ENCODE results near the gene PIBF1.
"Not testable (repeated sequence)": the region's sequence is repeated elsewhere in the genome, so short reads cannot be mapped to it uniquely, and the experiment has no call there.

The PIBF1 gene

GRCh38 chr13:72820156-72820897 is 38.4 kb downstream of the PIBF1 start:
- no peak for DNase-seq (ENCODE audit: low read depth in 2 of 2)

- DNase-seq (ENCODE audit: low read depth in 2 of 2), result no peak
These were observed 39.0 kb downstream of the PIBF1 start for GRCh38 chr13:72820898-72821279.

- DNase-seq (ENCODE audit: low read depth in 2 of 2), result no peak
These were observed 41.1 kb downstream of the PIBF1 start for GRCh38 chr13:72823081-72823480.

GRCh38 chr13:72823724-72824123 is 41.8 kb downstream of the PIBF1 start:
- DNase-seq (ENCODE audit: low read depth in 2 of 2), result no peak

GRCh38 chr13:72834601-72835000 is 52.7 kb downstream of the PIBF1 start:
- DNase-seq (ENCODE audit: low read depth in 2 of 2), result no peak

- no peak for DNase-seq (ENCODE audit: low read depth in 2 of 2)
These were observed 58.0 kb downstream of the PIBF1 start for GRCh38 chr13:72839831-72840426.

- no peak for DNase-seq (ENCODE audit: low read depth in 2 of 2)
These were observed 61.1 kb downstream of the PIBF1 start for GRCh38 chr13:72842991-72843390.

GRCh38 chr13:72845148-72845547 is 63.2 kb downstream of the PIBF1 start:
- not testable (repeated sequence) for DNase-seq (ENCODE audit: low read depth in 2 of 2)

GRCh38 chr13:72849571-72849970 is 67.6 kb downstream of the PIBF1 start:
- no peak for DNase-seq (ENCODE audit: low read depth in 2 of 2)

GRCh38 chr13:72850959-72851677 is 69.2 kb downstream of the PIBF1 start:
- no peak for DNase-seq (ENCODE audit: low read depth in 2 of 2)

- no peak for DNase-seq (ENCODE audit: low read depth in 2 of 2)
These were observed 69.7 kb downstream of the PIBF1 start for GRCh38 chr13:72851678-72852014.

GRCh38 chr13:72852207-72852606 is 70.3 kb downstream of the PIBF1 start:
- no peak for DNase-seq (ENCODE audit: low read depth in 2 of 2)

GRCh38 chr13:72853000-72853399 is 71.1 kb downstream of the PIBF1 start:
- DNase-seq (ENCODE audit: low read depth in 2 of 2), result no peak

GRCh38 chr13:72864142-72865011 is 82.4 kb downstream of the PIBF1 start:
- DNase-seq (ENCODE audit: low read depth in 2 of 2), result no peak

- no peak for DNase-seq (ENCODE audit: low read depth in 2 of 2)
These were observed 86.3 kb downstream of the PIBF1 start for GRCh38 chr13:72868229-72868628.

GRCh38 chr13:72875233-72875632 is 93.3 kb downstream of the PIBF1 start:
- DNase-seq (ENCODE audit: low read depth in 2 of 2), result no peak

GRCh38 chr13:72884101-72884500 is 102.2 kb downstream of the PIBF1 start:
- no peak for DNase-seq (ENCODE audit: low read depth in 2 of 2)

- DNase-seq (ENCODE audit: low read depth in 2 of 2), result no peak
These were observed 104.5 kb downstream of the PIBF1 start for GRCh38 chr13:72886272-72887067.

GRCh38 chr13:72889495-72889894 is 107.6 kb downstream of the PIBF1 start:
- DNase-seq (ENCODE audit: low read depth in 2 of 2), result no peak

- no peak for DNase-seq (ENCODE audit: low read depth in 2 of 2)
These were observed 108.6 kb downstream of the PIBF1 start for GRCh38 chr13:72890546-72890945.

GRCh38 chr13:72891423-72891822 is 109.5 kb downstream of the PIBF1 start:
- no peak for DNase-seq (ENCODE audit: low read depth in 2 of 2)
